GM12878 (cell line): ENCODE results near the gene XRCC4. TPM values are rescaled to one million over a fixed set of nuclear protein-coding genes. Genes with fewer than 3 reads are reported as not detected.

Experiments
- ATAC-seq: fragments of 200-7000 bp; cut with Tn5 transposase; 3 replicates; pipeline ENCODE4 v1.9.1; 2020; ENCODE audit warnings: mild to moderate bottlenecking, moderate library complexity
- BruUV-seq: library from RNA; stranded (reverse); fragments of 400-500 nt; replicated peaks from 2 replicates; lab custom pipeline; 2021; lab: Mats Ljungman, UMichigan
- CTCF ChIA-PET: fragments of 300-600 bp; sonication (Branson Sonifier 250); formaldehyde crosslinking; extraction: SDS; loops from one replicate; lab custom pipeline; 2021; ENCODE audit warnings: inconsistent platforms; lab: Yijun Ruan, JAX
- POLR2A ChIA-PET: fragments of 350-600 bp; formaldehyde crosslinking; extraction: SDS; loops from one replicate; lab custom pipeline; 2021; ENCODE audit warnings: inconsistent platforms; lab: Charles Lee
- RAD21 ChIA-PET: fragments of 300-600 bp; sonication (Branson Sonifier 250); formaldehyde crosslinking; loops from one replicate; lab custom pipeline; 2023; ENCODE audit warnings: antibody characterized with exemption; ENCODE audit not compliant: unreplicated experiment; lab: Charles Lee
- SMC1A ChIA-PET: fragments of 300-600 bp; sonication (Branson Sonifier 250); formaldehyde crosslinking; loops from one replicate; lab custom pipeline; 2023; ENCODE audit not compliant: unreplicated experiment, uncharacterized antibody; lab: Charles Lee
- DNase-seq: peaks from one replicate; pipeline ENCODE4 v3.0.0-alpha.2; 2011; ENCODE audit warnings: low read depth, low spot score
- FAIRE-seq: peaks from 3 replicates; lab custom pipeline; 2011; peaks lifted over from hg19 to GRCh38; lab: Jason Lieb, UNC
- H2AFZ ChIP-seq: 2 replicates; pipeline ENCODE4 v1.6.0; 2011; ENCODE audit warnings: low read depth, low read length, control low read depth; ENCODE audit not compliant: control insufficient read depth
- H3K27ac ChIP-seq: 2 replicates; pipeline ENCODE4 v1.5.1; 2011; ENCODE audit warnings: control low read depth; ENCODE audit not compliant: control insufficient read depth, insufficient read depth
- H3K27me3 ChIP-seq, 2 experiments: replicated peaks in 1 of 2; 2 replicates each; pipeline versions ENCODE4 v1.6.0 to v1.6.1; 2011; ENCODE audit warnings: low read length in 1 of 2; ENCODE audit not compliant: control insufficient read depth in 2 of 2, insufficient read depth in 2 of 2
- H3K36me3 ChIP-seq, 2 experiments: 2 replicates each; pipeline ENCODE4 v1.5.1; 2011; ENCODE audit warnings: low read length in 1 of 2; ENCODE audit not compliant: control insufficient read depth in 2 of 2, insufficient read depth in 2 of 2
- H3K4me1 ChIP-seq: 2 replicates; pipeline ENCODE4 v1.6.1; 2011; ENCODE audit warnings: mild to moderate bottlenecking, low read length, moderate library complexity, mixed read lengths; ENCODE audit not compliant: control insufficient read depth, insufficient read depth
- H3K4me2 ChIP-seq: 2 replicates; pipeline ENCODE4 v1.6.0; 2011; ENCODE audit warnings: control low read depth; ENCODE audit not compliant: control insufficient read depth, insufficient read depth
- H3K4me3 ChIP-seq: fragments of 200-600 bp; sonication (generic); 2 replicates; pipeline ENCODE4 v1.5.1; 2016
- H3K79me2 ChIP-seq: 2 replicates; pipeline ENCODE4 v1.6.0; 2011; ENCODE audit warnings: low read length; ENCODE audit not compliant: control insufficient read depth, insufficient read depth
- H3K9ac ChIP-seq: 2 replicates; pipeline ENCODE4 v1.8.0; 2011; ENCODE audit warnings: low read length, control low read depth, mixed read lengths; ENCODE audit not compliant: control insufficient read depth, insufficient read depth
- H3K9me3 ChIP-seq: replicated peaks from 3 replicates; pipeline ENCODE4 v1.5.1; 2011; ENCODE audit warnings: mild to moderate bottlenecking, low read length; ENCODE audit not compliant: control insufficient read depth, insufficient read depth
- H4K20me1 ChIP-seq: 2 replicates; pipeline ENCODE4 v1.6.0; 2011; ENCODE audit not compliant: control insufficient read depth, insufficient read depth
- CHD1 ChIP-seq: IDR thresholded peaks from 2 replicates; pipeline ENCODE4 v1.6.1; 2012; ENCODE audit warnings: low read depth, low read length, improper control_type of control experiment
- EED ChIP-seq: sonication (generic); IDR thresholded peaks from 2 replicates; pipeline ENCODE4 v1.6.1; 2016; ENCODE audit warnings: antibody characterized with exemption, low read depth
- MEF2B ChIP-seq: fragments of 450-650 bp; IDR thresholded peaks from 2 replicates; pipeline ENCODE4 v1.6.1; 2018; ENCODE audit warnings: mild to moderate bottlenecking, moderate library complexity; ENCODE audit not compliant: partially characterized antibody, poor library complexity, severe bottlenecking
- MYB ChIP-seq: fragments of 150-350 bp; IDR thresholded peaks from 2 replicates; pipeline ENCODE4 v1.6.1; 2014; ENCODE audit warnings: mild to moderate bottlenecking, low read depth, low read length, borderline replicate concordance
- SMAD1 ChIP-seq: fragments of 450-650 bp; IDR thresholded peaks from 2 replicates; pipeline ENCODE4 v1.6.1; 2018; ENCODE audit warnings: mild to moderate bottlenecking, low read depth; ENCODE audit not compliant: partially characterized antibody
- WGBS: methylation state at CpG from one replicate; pipeline ENCODE4 v1.1.6; 2016; ENCODE audit warnings: low lambda C conversion rate; ENCODE audit not compliant: insufficient replicate concordance, insufficient coverage; ENCODE audit errors: missing lambda C conversion rate; 5-methylcytosine and 5-hydroxymethylcytosine counted together
- in situ Hi-C: fragments of 300-500 bp; cut with MboI; formaldehyde crosslinking; loops from 9 replicates; pipeline ENCODE4 v1.14.3; 2018; ENCODE audit warnings: mixed read lengths
- intact Hi-C: fragments of 100-400 bp; cut with micrococcal nuclease; formaldehyde crosslinking; loops from one replicate; pipeline ENCODE4 v1.14.2; 2022; ENCODE audit not compliant: unreplicated experiment
- polyA plus RNA-seq, 11 experiments: library from polyadenylated mRNA; depleted of rRNA in 4 of 11; unstranded in 6 of 11; stranded (reverse) in 5 of 11; fragments of >200 nt; fragmentation: Nextera tagmentation in 4 of 11; fragmentation: Illumina TruSeq in 1 of 11; extraction: Ambion mirVana in 4 of 11; extraction: Trizol in 1 of 11; gene quantifications; 1 replicate in 1 of 11; 2 replicates in 10 of 11; pipeline versions ENCODE4 v1.2.1 to v1.2.3, GENCODE V29; 2011 to 2016; ENCODE audit warnings: inconsistent platforms in 2 of 11, missing spikeins in 2 of 11, low read depth in 1 of 11
- total RNA-seq, 4 experiments: library from RNA; depleted of rRNA in 3 of 4; stranded (reverse); fragments of >200 nt in 3 of 4; fragmentation: Illumina TruSeq in 1 of 4; extraction: Trizol in 1 of 4; gene quantifications; 2 replicates each; pipeline versions ENCODE4 v1.2.1 to v1.2.3, GENCODE V29; 2013 to 2021

Gene XRCC4
- total and polyA plus RNA-seq, 10 of the 15 experiments (the other 5 are each of a cell fraction or from before 2014, with no cell fraction given), result 12.1 to 53.6 (median 25.8) TPM

- TF ChIP-seq MYB (no peak), SMAD1 (no peak), CHD1 (no peak)
Measured at GRCh38 chr5:83400241-83400640, 322.9 kb downstream of the XRCC4 start (continued).

- ATAC-seq (no peak), DNase-seq (no peak), FAIRE-seq (no peak)
- intact Hi-C loops, result no loop called here
- H3K36me3 ChIP-seq, result no peaks in the 10 kb centered on the region
- H2AFZ ChIP-seq, result peak overlapping the region; percentile 76
- peak overlapping the region; percentile 9; the same call in 1 of the 2 replicates for H3K4me2 ChIP-seq
- ChIA-PET RAD21 (interaction anchor here (1.1 kb wide), 1 partner anchor 419 kb away, joined by 3 read pairs; no protein-coding TSS in a partner anchor), SMC1A (interaction anchor here (0.8 to 1.8 kb wide), 2 partner anchors 12 to 21 kb away, joined by 3 read pairs; no protein-coding TSS in a partner anchor), CTCF (no interaction called here), POLR2A (no interaction called here)
- no peaks in the 10 kb centered on the region for H4K20me1 ChIP-seq
- WGBS, result 65% methylated on average over 3 of the region's 3 CpGs
- no peak overlapping the region for H3K27ac ChIP-seq
- no peaks in the 10 kb centered on the region for H3K9me3 ChIP-seq
- no peak overlapping the region for H3K9ac ChIP-seq
- peaks cover 11% of the 10 kb centered on the region for H3K4me1 ChIP-seq
- H3K4me3 ChIP-seq, result no peak overlapping the region
- no peaks in the 10 kb centered on the region for H3K27me3 ChIP-seq
- TF ChIP-seq EED (no peak), MEF2B (no peak)
- in situ Hi-C loops, result no loop called here
- no TSS peak for BruUV-seq
- no peaks in the 10 kb centered on the region for H3K79me2 ChIP-seq
Measured at GRCh38 chr5:83400701-83401100, 323.4 kb downstream of the XRCC4 start.
